RWPE2 (cell line): ENCODE measurements around the gene GPR50.

Source experiments
- ATAC-seq: fragments of 200-7000 bp; cut with Tn5 transposase; 3 replicates; pipeline ENCODE4 v1.9.1; 2021; ENCODE audit warnings: low read depth
- DNase-seq: peaks from one replicate; pipeline ENCODE4 v3.0.0-alpha.2; 2020; ENCODE audit warnings: low spot score
- H3K27ac ChIP-seq: fragments of 450-650 bp; 2 replicates; pipeline ENCODE4 v1.5.1; 2017; ENCODE audit warnings: mild to moderate bottlenecking; ENCODE audit not compliant: poor library complexity, severe bottlenecking
- H3K27me3 ChIP-seq: fragments of 250-450 bp; sonication (Bioruptor Pico); 2 replicates; pipeline ENCODE4 v1.5.1; 2021; ENCODE audit warnings: mild to moderate bottlenecking, moderate library complexity; ENCODE audit not compliant: insufficient read depth, poor library complexity, severe bottlenecking
- H3K36me3 ChIP-seq: fragments of 250-450 bp; sonication (Bioruptor Pico); 2 replicates; pipeline ENCODE4 v1.5.1; 2020; ENCODE audit warnings: low read depth, mild to moderate bottlenecking, moderate library complexity
- H3K4me1 ChIP-seq: fragments of 250-450 bp; sonication (Bioruptor Pico); 2 replicates; pipeline ENCODE4 v1.5.1; 2021; ENCODE audit warnings: mild to moderate bottlenecking, moderate library complexity; ENCODE audit not compliant: insufficient read depth, poor library complexity, severe bottlenecking
- H3K4me3 ChIP-seq: fragments of 250-450 bp; sonication (Bioruptor Pico); 2 replicates; pipeline ENCODE4 v1.5.1; 2021; ENCODE audit warnings: mild to moderate bottlenecking, moderate library complexity; ENCODE audit not compliant: severe bottlenecking
- H3K9me3 ChIP-seq: fragments of 250-450 bp; sonication (Bioruptor Pico); 2 replicates; pipeline ENCODE4 v1.5.1; 2021; ENCODE audit warnings: mild to moderate bottlenecking, moderate library complexity; ENCODE audit not compliant: severe bottlenecking
- TF ChIP-seq, protein P1 (sequence below): fragments of 450-650 bp; IDR thresholded peaks from one replicate; pipeline ENCODE4 v1.5.1; 2017; ENCODE audit warnings: mild to moderate bottlenecking, moderate library complexity; ENCODE audit not compliant: poor library complexity, severe bottlenecking

Gene GPR50

DNA sequence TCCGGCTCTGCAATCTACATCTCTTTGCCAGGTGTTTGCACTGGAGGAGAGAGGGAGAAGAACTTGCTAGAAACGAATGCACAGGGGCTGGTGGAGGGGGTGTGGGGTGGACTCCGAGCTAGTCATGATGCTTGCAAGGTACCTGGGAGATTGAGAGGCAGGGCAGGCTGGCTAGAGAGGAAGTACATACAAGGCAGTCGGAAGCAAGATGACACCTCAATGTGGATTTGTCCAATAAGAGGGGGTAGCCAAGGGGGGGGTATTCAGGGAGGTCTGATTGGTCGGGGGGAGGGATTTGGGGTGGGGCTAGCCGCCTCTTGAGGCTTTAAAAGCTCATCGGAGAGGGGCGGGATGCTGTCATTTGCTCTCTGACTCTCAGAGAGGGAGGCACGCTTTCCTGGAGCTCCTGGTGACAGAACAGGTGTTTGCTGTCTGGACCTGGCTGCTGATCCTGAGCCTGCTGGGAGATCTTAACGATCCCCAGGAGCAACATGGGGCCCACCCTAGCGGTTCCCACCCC is at the start of gene GPR50:
Gene GPR50 (plus strand): TSS at position 354 of the 520 bp plus-strand sequence. CDS start 138 bp downstream, at position 492.
- ATAC-seq (no peak), DNase-seq (no peak)
- Histone ChIP-seq H3K4me3 (no peak within 1 kb of the TSS), H3K36me3 (no peaks in the 10 kb centered on the region), H3K27me3 (peaks cover 60% of the 10 kb centered on the region), H3K9me3 (no peaks in the 10 kb centered on the region), H3K27ac (no peak within 1 kb of the TSS), H3K4me1 (no peaks in the 10 kb centered on the region)
- TF ChIP-seq, protein P1, sequence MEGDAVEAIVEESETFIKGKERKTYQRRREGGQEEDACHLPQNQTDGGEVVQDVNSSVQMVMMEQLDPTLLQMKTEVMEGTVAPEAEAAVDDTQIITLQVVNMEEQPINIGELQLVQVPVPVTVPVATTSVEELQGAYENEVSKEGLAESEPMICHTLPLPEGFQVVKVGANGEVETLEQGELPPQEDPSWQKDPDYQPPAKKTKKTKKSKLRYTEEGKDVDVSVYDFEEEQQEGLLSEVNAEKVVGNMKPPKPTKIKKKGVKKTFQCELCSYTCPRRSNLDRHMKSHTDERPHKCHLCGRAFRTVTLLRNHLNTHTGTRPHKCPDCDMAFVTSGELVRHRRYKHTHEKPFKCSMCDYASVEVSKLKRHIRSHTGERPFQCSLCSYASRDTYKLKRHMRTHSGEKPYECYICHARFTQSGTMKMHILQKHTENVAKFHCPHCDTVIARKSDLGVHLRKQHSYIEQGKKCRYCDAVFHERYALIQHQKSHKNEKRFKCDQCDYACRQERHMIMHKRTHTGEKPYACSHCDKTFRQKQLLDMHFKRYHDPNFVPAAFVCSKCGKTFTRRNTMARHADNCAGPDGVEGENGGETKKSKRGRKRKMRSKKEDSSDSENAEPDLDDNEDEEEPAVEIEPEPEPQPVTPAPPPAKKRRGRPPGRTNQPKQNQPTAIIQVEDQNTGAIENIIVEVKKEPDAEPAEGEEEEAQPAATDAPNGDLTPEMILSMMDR = no peak

- TF ChIP-seq, protein P1 = no peak
- Histone ChIP-seq H3K27ac (no peak overlapping the region), H3K27me3 (no peaks in the 10 kb centered on the region), H3K36me3 (no peaks in the 10 kb centered on the region), H3K4me1 (no peaks in the 10 kb centered on the region), H3K9me3 (no peaks in the 10 kb centered on the region), H3K4me3 (no peak overlapping the region)
- no peak for ATAC-seq
- DNase-seq = no peak
Observed at GRCh38 chrX:151132531-151132930, 43.9 kb upstream of the GPR50 start.

DNA sequence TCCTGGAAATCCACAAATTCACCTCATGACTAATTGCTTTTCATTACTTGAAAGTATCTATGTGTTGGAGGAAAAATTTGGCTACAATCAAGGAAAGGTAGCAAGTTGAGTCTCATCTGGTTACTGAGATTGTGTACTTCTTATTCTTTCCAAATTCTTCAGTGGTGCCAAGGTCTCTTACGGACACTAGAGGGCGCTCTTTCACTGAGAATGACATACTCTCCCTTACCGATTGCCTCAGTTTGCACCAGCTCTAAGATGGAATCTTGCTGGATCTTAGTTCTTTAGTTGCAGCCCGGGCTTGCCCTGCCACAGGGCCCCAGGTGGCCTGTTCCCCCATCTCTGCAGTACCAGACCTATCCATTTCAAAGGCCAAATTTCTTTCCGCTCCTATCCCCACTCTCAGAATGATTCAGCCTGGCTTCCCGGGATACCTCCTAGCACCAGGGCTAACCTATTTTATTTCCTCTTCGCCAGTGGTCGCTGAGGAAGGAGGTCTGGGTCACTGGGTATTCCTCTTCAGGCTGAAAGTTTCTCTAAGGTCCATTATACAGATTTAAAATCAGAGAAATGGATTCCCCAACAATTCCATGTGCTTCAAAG is 24.6 kb upstream of the GPR50 start:
- DNase-seq (no peak), ATAC-seq (0 out of 3 replicates have a peak, but pooled peaks have one; percentile 35)
- Histone ChIP-seq H3K4me3 (no peak overlapping the region), H3K9me3 (no peaks in the 10 kb centered on the region), H3K4me1 (no peaks in the 10 kb centered on the region), H3K27me3 (no peaks in the 10 kb centered on the region), H3K27ac (no peak overlapping the region), H3K36me3 (no peaks in the 10 kb centered on the region)
- TF ChIP-seq, protein P1 = peak; percentile 58

- H3K9me3 ChIP-seq = no peaks in the 10 kb centered on the region
- H3K4me1 ChIP-seq = no peaks in the 10 kb centered on the region
- DNase-seq = no peak
- TF ChIP-seq, protein P1 = peak; percentile 58
- no peak overlapping the region for H3K4me3 ChIP-seq
- H3K27me3 ChIP-seq = no peaks in the 10 kb centered on the region
- ATAC-seq = peak; percentile 89
- no peak overlapping the region for H3K27ac ChIP-seq
- no peaks in the 10 kb centered on the region for H3K36me3 ChIP-seq
Observed at GRCh38 chrX:151153086-151153485, 23.3 kb upstream of the GPR50 start.

GRCh38 chrX:151153667-151154066 is 22.7 kb upstream of the GPR50 start:
- DNase-seq (no peak), ATAC-seq (no peak)
- Histone ChIP-seq H3K4me3 (no peak overlapping the region), H3K4me1 (no peaks in the 10 kb centered on the region), H3K27me3 (no peaks in the 10 kb centered on the region), H3K27ac (no peak overlapping the region), H3K9me3 (no peaks in the 10 kb centered on the region), H3K36me3 (no peaks in the 10 kb centered on the region)
- TF ChIP-seq, protein P1 = no peak
